GM23338 (cell line): ENCODE measurements around the gene JDP2. TPM values are rescaled to one million over a fixed set of nuclear protein-coding genes. Genes with fewer than 3 reads are reported as not detected.

Source experiments
- ATAC-seq: fragments of 200-7000 bp; cut with Tn5 transposase; 3 replicates; pipeline ENCODE4 v1.9.1; 2020
- DNase-seq: peaks from one replicate; pipeline ENCODE4 v3.0.0-alpha.2; 2015; ENCODE audit warnings: low spot score
- H2AFZ ChIP-seq: fragments of 200-600 bp; sonication (generic); 2 replicates; pipeline ENCODE4 v1.8.0; 2016; ENCODE audit warnings: antibody characterized with exemption, mild to moderate bottlenecking, moderate library complexity
- H3F3A ChIP-seq: fragments of 200-600 bp; sonication (generic); replicated peaks from 2 replicates; pipeline ENCODE4 v1.8.0; 2017; ENCODE audit warnings: antibody characterized with exemption, mixed run types, low read depth
- H3K27ac ChIP-seq: fragments of 200-600 bp; sonication (generic); 2 replicates; pipeline ENCODE4 v1.6.1; 2016; ENCODE audit warnings: low read depth
- H3K27me3 ChIP-seq: fragments of 200-600 bp; sonication (generic); 2 replicates; pipeline ENCODE4 v1.8.0; 2016; ENCODE audit warnings: mild to moderate bottlenecking, mixed run types, moderate library complexity; ENCODE audit not compliant: insufficient read depth
- H3K36me3 ChIP-seq: fragments of 200-600 bp; sonication (generic); 2 replicates; pipeline ENCODE4 v1.8.0; 2016; ENCODE audit warnings: mild to moderate bottlenecking; ENCODE audit not compliant: insufficient read depth
- H3K4me1 ChIP-seq: fragments of 200-600 bp; sonication (generic); 2 replicates; pipeline ENCODE4 v1.8.0; 2016; ENCODE audit warnings: mild to moderate bottlenecking, moderate library complexity; ENCODE audit not compliant: insufficient read depth
- H3K4me2 ChIP-seq: fragments of 200-600 bp; sonication (generic); 2 replicates; pipeline ENCODE4 v1.7.1; 2017; ENCODE audit warnings: mixed run types
- H3K4me3 ChIP-seq: fragments of 200-600 bp; sonication (generic); 2 replicates; pipeline ENCODE4 v1.6.1; 2016; ENCODE audit warnings: mixed run types
- H3K79me2 ChIP-seq: fragments of 200-600 bp; sonication (generic); replicated peaks from 2 replicates; pipeline ENCODE4 v1.8.0; 2017; ENCODE audit warnings: mild to moderate bottlenecking; ENCODE audit not compliant: insufficient read depth
- H3K9me2 ChIP-seq: fragments of 200-600 bp; sonication (generic); 2 replicates; pipeline ENCODE4 v1.8.0; 2017; ENCODE audit not compliant: insufficient read depth
- H4K20me1 ChIP-seq: fragments of 200-600 bp; sonication (generic); replicated peaks from 2 replicates; pipeline ENCODE4 v1.8.0; 2017; ENCODE audit warnings: mild to moderate bottlenecking; ENCODE audit not compliant: insufficient read depth
- H3K27ac Mint-ChIP-seq: 2 replicates; pipeline ENCODE4 v1.8.0; 2020; ENCODE audit warnings: inconsistent platforms, mild to moderate bottlenecking, moderate library complexity, mixed read lengths
- H3K27me3 Mint-ChIP-seq: 3 replicates; pipeline ENCODE4 v1.8.0; 2022; ENCODE audit warnings: low read depth, mild to moderate bottlenecking, moderate library complexity, mixed read lengths, inconsistent platforms; ENCODE audit not compliant: insufficient read depth, poor library complexity
- H3K36me3 Mint-ChIP-seq: 3 replicates; pipeline ENCODE4 v1.8.0; 2021; ENCODE audit warnings: low read depth, mild to moderate bottlenecking, inconsistent platforms, moderate library complexity, mixed read lengths
- H3K4me1 Mint-ChIP-seq: 3 replicates; pipeline ENCODE4 v1.8.0; 2020; ENCODE audit warnings: mild to moderate bottlenecking, inconsistent platforms, mixed read lengths
- H3K4me3 Mint-ChIP-seq: 3 replicates; pipeline ENCODE4 v1.8.0; 2021; ENCODE audit warnings: moderate library complexity, mild to moderate bottlenecking, inconsistent platforms, mixed read lengths
- H3K9me3 Mint-ChIP-seq: 3 replicates; pipeline ENCODE4 v1.8.0; 2020; ENCODE audit warnings: moderate library complexity, mild to moderate bottlenecking, inconsistent platforms, mixed read lengths
- CREB1 ChIP-seq: fragments of 250-450 bp; sonication (Bioruptor Pico); IDR thresholded peaks from 2 replicates; pipeline ENCODE4 v1.5.0; 2020; ENCODE audit warnings: low read depth, mild to moderate bottlenecking, moderate library complexity
- CTCF ChIP-seq, 2 experiments: fragments of 200-600 bp in 1 of 2; sonication (generic) in 1 of 2; conservative IDR thresholded peaks; 2 replicates each; pipeline versions ENCODE4 v1.5.1 to v1.6.1; 2016 to 2017; ENCODE audit warnings: antibody characterized with exemption in 2 of 2, low read depth in 2 of 2, mild to moderate bottlenecking in 2 of 2, moderate library complexity in 1 of 2
- ETS1 ChIP-seq: IDR thresholded peaks from 2 replicates; pipeline ENCODE4 v1.6.1; 2016; ENCODE audit warnings: antibody characterized with exemption
- EZH2 ChIP-seq: fragments of 200-600 bp; sonication (generic); IDR thresholded peaks from one replicate; pipeline ENCODE4 v1.8.0; 2017; ENCODE audit warnings: antibody characterized with exemption, mild to moderate bottlenecking, low read depth; ENCODE audit not compliant: unreplicated experiment
- EZH2phosphoT487 ChIP-seq: fragments of 200-600 bp; sonication (generic); IDR thresholded peaks from one replicate; pipeline ENCODE4 v1.8.1; 2018; ENCODE audit warnings: antibody characterized with exemption; ENCODE audit not compliant: unreplicated experiment
- NANOG ChIP-seq: IDR thresholded peaks from 2 replicates; pipeline ENCODE4 v1.6.1; 2016; ENCODE audit warnings: antibody characterized with exemption, borderline replicate concordance
- POLR2AphosphoS5 ChIP-seq: IDR thresholded peaks from 2 replicates; pipeline ENCODE4 v1.6.1; 2016; ENCODE audit warnings: antibody characterized with exemption, low read depth
- REST ChIP-seq: IDR thresholded peaks from one replicate; pipeline ENCODE4 v1.6.1; 2018; ENCODE audit warnings: antibody characterized with exemption; ENCODE audit not compliant: unreplicated experiment
- STAT1 ChIP-seq: IDR thresholded peaks from one replicate; pipeline ENCODE4 v1.6.1; 2016; ENCODE audit warnings: antibody characterized with exemption; ENCODE audit not compliant: unreplicated experiment
- ZNF114 ChIP-seq: fragments of 250-450 bp; sonication (Bioruptor Pico); IDR thresholded peaks from 2 replicates; pipeline ENCODE4 v1.5.0; 2020; ENCODE audit warnings: mild to moderate bottlenecking, moderate library complexity
- ZNF331 ChIP-seq: fragments of 250-450 bp; sonication (Bioruptor Pico); IDR thresholded peaks from 2 replicates; pipeline ENCODE4 v1.5.0; 2020; ENCODE audit warnings: low read depth, mild to moderate bottlenecking, moderate library complexity
- polyA plus RNA-seq: library from polyadenylated mRNA; unstranded; fragments of >200 nt; fragmentation: Nextera tagmentation; extraction: Ambion mirVana; gene quantifications from 2 replicates; pipeline ENCODE4 v1.2.1, GENCODE V29; 2016
- total RNA-seq: library from RNA; depleted of rRNA; stranded (reverse); fragments of >200 nt; shearing (Covaris generic); gene quantifications from 2 replicates; pipeline ENCODE4 v1.2.3, GENCODE V29; 2014

Gene JDP2
- total and polyA plus RNA-seq, 2 experiments from 2014 or later: 12.5 to 38.9 TPM

GRCh38 chr14:75435473-75435872, 7.7 kb downstream of the JDP2 start (continued):
- TF ChIP-seq ZNF331 (CRISPR knock-in tag) (no peak), EZH2phosphoT487 (no peak), ZNF114 (CRISPR knock-in tag) (no peak), REST (no peak), POLR2AphosphoS5 (no peak), NANOG (no peak), ETS1 (no peak), CREB1 (CRISPR knock-in tag) (no peak), STAT1 (no peak)

GRCh38 chr14:75437201-75438143, 9.7 kb downstream of the JDP2 start:
- H3K27ac Mint-ChIP-seq: no peak overlapping the region
- no peak overlapping the region; the same call in 2 of the 3 replicates for H3K4me3 Mint-ChIP-seq
- Histone ChIP-seq H4K20me1 (peaks cover 16% of the 10 kb centered on the region), H3F3A (no peaks in the 10 kb centered on the region), H3K9me2 (no peaks in the 10 kb centered on the region), H3K79me2 (peaks cover 33% of the 10 kb centered on the region), H2AFZ (no peak overlapping the region), H3K4me3 (no peak overlapping the region), H3K4me2 (no peak overlapping the region), H3K27ac (no peak overlapping the region), H3K4me1 (peaks cover 6% of the 10 kb centered on the region; the same call in 1 of the 2 replicates), H3K27me3 (no peaks in the 10 kb centered on the region), H3K36me3 (peaks cover 10% of the 10 kb centered on the region)
- DNase-seq: no peak
- no peaks in the 10 kb centered on the region for H3K9me3 Mint-ChIP-seq
- ATAC-seq: no peak; the same call in 2 of the 3 replicates
- peaks cover 40% of the 10 kb centered on the region for H3K4me1 Mint-ChIP-seq
- TF ChIP-seq REST: no peak
- TF ChIP-seq EZH2: no peak
- no peak for TF ChIP-seq CTCF (conservative IDR thresholded peaks at IDR 0.05; ENCODE audit: low read depth in 2 of 2)
- no peak for TF ChIP-seq STAT1
- no peak for TF ChIP-seq CREB1 (CRISPR knock-in tag)
- TF ChIP-seq EZH2phosphoT487: no peak
- TF ChIP-seq NANOG: no peak
- no peak for TF ChIP-seq ZNF114 (CRISPR knock-in tag)
- no peak for TF ChIP-seq ZNF331 (CRISPR knock-in tag)
- peaks cover 78% of the 10 kb centered on the region for H3K36me3 Mint-ChIP-seq
- H3K27me3 Mint-ChIP-seq: peaks cover 3% of the 10 kb centered on the region
